ENCODE results near the gene STOX1. TPM values are rescaled to one million over a fixed set of nuclear protein-coding genes. Genes with fewer than 3 reads are reported as not detected.

STOX1 gene
- total RNA-seq, 1 experiment from 2014 or later = 1.9 TPM

- TF ChIP-seq CTCF (IDR thresholded peaks at IDR 0.05) = no peak
- TF ChIP-seq TEAD1 (CRISPR knock-in tag; IDR thresholded peaks at IDR 0.05) = no peak
- no peak for TF ChIP-seq RORB (CRISPR knock-in tag; IDR thresholded peaks at IDR 0.05)
- TF ChIP-seq ZNF281 (CRISPR knock-in tag; IDR thresholded peaks at IDR 0.05) = no peak
- TF ChIP-seq ZBTB21 (CRISPR knock-in tag; IDR thresholded peaks at IDR 0.05; ENCODE audit: borderline replicate concordance) = no peak
- no peak for TF ChIP-seq ZNF671 (CRISPR knock-in tag; IDR thresholded peaks at IDR 0.05)
- no peak for TF ChIP-seq RELA (CRISPR knock-in tag; IDR thresholded peaks at IDR 0.05; ENCODE audit: borderline replicate concordance)
- TF ChIP-seq NFATC4 (CRISPR knock-in tag; IDR thresholded peaks at IDR 0.05) = no peak
- no peak for TF ChIP-seq FOXP4 (CRISPR knock-in tag; IDR thresholded peaks at IDR 0.05)
Observed at GRCh38 chr10:68829521-68829920, 2.2 kb downstream of the STOX1 start (continued).

- no peaks in the 10 kb centered on the region for H3K36me3 Mint-ChIP-seq
- peaks cover 3% of the 10 kb centered on the region; the same call in 1 of the 2 replicates for H3K4me1 Mint-ChIP-seq
- H3K27ac Mint-ChIP-seq = no peak overlapping the region
- no peak for DNase-seq (ENCODE audit: low spot score)
- H3K9me3 Mint-ChIP-seq = no peaks in the 10 kb centered on the region
- ChIA-PET CTCF (no interaction called here), POLR2A (no interaction called here)
- no peak for ATAC-seq
- TF ChIP-seq NR3C1 (CRISPR knock-in tag; conservative IDR thresholded peaks at IDR 0.05; ENCODE audit: low read depth) = no peak
- TF ChIP-seq NR2C2 (CRISPR knock-in tag; IDR thresholded peaks at IDR 0.05) = no peak
- no peak for TF ChIP-seq SMAD3 (CRISPR knock-in tag; IDR thresholded peaks at IDR 0.05; ENCODE audit: borderline replicate concordance)
- TF ChIP-seq CTCF (IDR thresholded peaks at IDR 0.05) = no peak
- no peak for TF ChIP-seq AFF4 (CRISPR knock-in tag; IDR thresholded peaks at IDR 0.05; ENCODE audit: borderline replicate concordance)
- TF ChIP-seq ZNF263 (CRISPR knock-in tag; IDR thresholded peaks at IDR 0.05; ENCODE audit: low read depth) = no peak
- TF ChIP-seq FOXJ3 (CRISPR knock-in tag; IDR thresholded peaks at IDR 0.05; ENCODE audit: borderline replicate concordance) = no peak
- no peak for TF ChIP-seq USF1 (CRISPR knock-in tag; IDR thresholded peaks at IDR 0.05)
- no peak for TF ChIP-seq ATF1 (CRISPR knock-in tag; IDR thresholded peaks at IDR 0.05)
- H3K4me3 Mint-ChIP-seq = no peak overlapping the region
- peaks cover 29% of the 10 kb centered on the region for H3K27me3 Mint-ChIP-seq (ENCODE audit: low read depth)
Observed at GRCh38 chr10:68829952-68830351, 2.6 kb downstream of the STOX1 start.

Measured in WTC11 (cell line).